KMS-11 (cell line): Measurements from ENCODE around the gene NDRG4.

Experiments used
- H2AFZ ChIP-seq: fragments of 200-600 bp; sonication (generic); 2 replicates; pipeline ENCODE4 v1.6.1; 2016; ENCODE audit warnings: antibody characterized with exemption, mixed run types, low read depth
- H3K27ac ChIP-seq: fragments of 200-600 bp; sonication (generic); 2 replicates; pipeline ENCODE4 v1.6.1; 2016; ENCODE audit warnings: mild to moderate bottlenecking, mixed run types
- H3K27me3 ChIP-seq: fragments of 200-600 bp; sonication (generic); 2 replicates; pipeline ENCODE4 v1.6.1; 2017; ENCODE audit warnings: mild to moderate bottlenecking, low read depth, mixed run types, moderate library complexity; ENCODE audit not compliant: insufficient read depth
- H3K36me3 ChIP-seq: fragments of 200-600 bp; sonication (generic); 2 replicates; pipeline ENCODE4 v1.6.1; 2017; ENCODE audit warnings: mild to moderate bottlenecking, mixed run types; ENCODE audit not compliant: insufficient read depth
- H3K4me1 ChIP-seq: fragments of 200-600 bp; sonication (generic); 2 replicates; pipeline ENCODE4 v1.6.1; 2016; ENCODE audit warnings: mild to moderate bottlenecking, low read depth, mixed run types; ENCODE audit not compliant: poor library complexity, severe bottlenecking
- H3K4me2 ChIP-seq: fragments of 200-600 bp; sonication (generic); 2 replicates; pipeline ENCODE4 v1.7.0; 2016; ENCODE audit warnings: mild to moderate bottlenecking, mixed run types
- H3K4me3 ChIP-seq: fragments of 200-600 bp; sonication (generic); IDR thresholded peaks from 2 replicates; pipeline ENCODE4 v1.6.1; 2017; ENCODE audit warnings: low read depth, low read length, mixed read lengths; ENCODE audit not compliant: insufficient read depth
- H3K79me2 ChIP-seq: fragments of 200-600 bp; sonication (generic); 2 replicates; pipeline ENCODE4 v1.6.1; 2016; ENCODE audit warnings: low read depth, mixed run types; ENCODE audit not compliant: insufficient read depth
- H3K9ac ChIP-seq: fragments of 200-600 bp; sonication (generic); 2 replicates; pipeline ENCODE4 v1.6.1; 2016; ENCODE audit warnings: mild to moderate bottlenecking, mixed run types
- H4K20me1 ChIP-seq: fragments of 200-600 bp; sonication (generic); 2 replicates; pipeline ENCODE4 v1.6.1; 2016; ENCODE audit warnings: mild to moderate bottlenecking, mixed run types; ENCODE audit not compliant: insufficient read depth
- CTCF ChIP-seq: fragments of 200-600 bp; sonication (generic); conservative IDR thresholded peaks from 2 replicates; pipeline ENCODE4 v1.6.1; 2017; ENCODE audit warnings: low read depth, mild to moderate bottlenecking, antibody characterized with exemption, low read length, moderate library complexity, mixed read lengths

The NDRG4 gene

DNA sequence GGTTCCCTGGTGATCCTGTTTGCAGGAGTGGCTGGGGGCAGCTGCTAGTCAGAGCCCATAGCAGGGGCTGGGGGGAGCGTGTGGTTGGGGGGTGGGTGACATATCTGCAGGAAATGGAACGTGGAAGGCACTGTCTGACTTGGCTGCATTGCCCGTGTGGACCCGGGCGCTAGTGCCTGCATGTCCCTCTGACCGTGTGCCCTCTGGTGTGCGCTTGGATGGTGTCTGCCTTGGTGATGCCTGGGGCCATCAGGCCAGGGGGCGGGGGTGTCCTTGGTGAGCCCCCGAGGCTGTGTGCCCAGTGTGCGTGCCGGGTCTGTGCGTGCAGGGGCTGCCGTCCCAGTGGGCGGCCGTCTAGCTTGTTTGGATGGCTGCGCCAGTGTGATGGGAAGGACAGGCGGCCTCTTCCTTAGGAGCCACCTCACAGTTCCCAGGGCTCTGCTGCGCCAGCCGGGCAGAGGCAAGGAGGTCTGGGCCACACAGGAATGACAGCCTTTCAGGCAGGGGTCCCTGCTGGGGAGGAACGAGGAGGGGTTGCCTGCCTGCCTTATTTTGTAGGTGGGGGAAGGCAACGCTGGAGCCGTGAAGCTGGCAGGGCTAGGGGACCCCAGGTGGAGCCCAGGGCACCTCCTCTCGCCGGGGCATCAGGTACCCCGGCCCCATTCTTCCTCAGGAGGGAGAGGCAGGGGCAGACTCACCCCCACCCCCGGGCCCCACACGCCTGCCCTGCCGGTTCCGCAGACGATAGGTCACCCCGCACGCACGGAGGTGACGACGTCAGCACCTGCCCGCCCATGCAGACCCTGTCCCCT, 693 bp downstream of the NDRG4 start:
- no peak overlapping the region for H2AFZ ChIP-seq
- no peak overlapping the region for H3K9ac ChIP-seq

GRCh38 chr16:58501242-58502131, 1.5 kb downstream of the NDRG4 start:
- no peaks in the 10 kb centered on the region for H3K27me3 ChIP-seq
- no peak overlapping the region for H3K4me2 ChIP-seq
- H3K9ac ChIP-seq, result no peak overlapping the region
- H3K79me2 ChIP-seq, result no peaks in the 10 kb centered on the region
- no peaks in the 10 kb centered on the region for H4K20me1 ChIP-seq
- no peak overlapping the region for H2AFZ ChIP-seq
- H3K27ac ChIP-seq, result no peak overlapping the region
- TF ChIP-seq CTCF, result no peak
- H3K4me1 ChIP-seq, result peaks cover 29% of the 10 kb centered on the region
- H3K36me3 ChIP-seq, result no peaks in the 10 kb centered on the region
- H3K4me3 ChIP-seq, result no peak overlapping the region

More for the DNA sequence above, 693 bp downstream of the NDRG4 start:
- Histone ChIP-seq H3K4me1 (peaks cover 37% of the 10 kb centered on the region), H3K36me3 (no peaks in the 10 kb centered on the region), H4K20me1 (no peaks in the 10 kb centered on the region), H3K27ac (no peak overlapping the region), H3K4me3 (no peak overlapping the region), H3K79me2 (no peaks in the 10 kb centered on the region), H3K27me3 (no peaks in the 10 kb centered on the region), H3K4me2 (no peak overlapping the region)
- TF ChIP-seq CTCF, result no peak

- Histone ChIP-seq H3K36me3 (no peaks in the 10 kb centered on the region), H3K4me2 (no peak overlapping the region), H3K9ac (no peak overlapping the region)
Observed at GRCh38 chr16:58502217-58502921, 2.4 kb downstream of the NDRG4 start.

More at GRCh38 chr16:58502217-58502921, 2.4 kb downstream of the NDRG4 start:
- H3K4me1 ChIP-seq, result peaks cover 20% of the 10 kb centered on the region
- H3K27me3 ChIP-seq, result no peaks in the 10 kb centered on the region
- H4K20me1 ChIP-seq, result no peaks in the 10 kb centered on the region
- H3K79me2 ChIP-seq, result no peaks in the 10 kb centered on the region
- H3K27ac ChIP-seq, result no peak overlapping the region
- no peak overlapping the region for H2AFZ ChIP-seq
- TF ChIP-seq CTCF, result no peak
- H3K4me3 ChIP-seq, result no peak overlapping the region
